HepG2 (cell line): ENCODE results near the gene MPZL3. TPM values are rescaled to one million over a fixed set of nuclear protein-coding genes. Genes with fewer than 3 reads are reported as not detected.
A peak's percentile ranks its signal among the peaks of the same experiment; 100 is the strongest.

Source experiments
- CBX2 ChIP-seq, 2 experiments: fragments of 200-600 bp in 1 of 2; sonication (generic); formaldehyde crosslinking in 1 of 2; IDR thresholded peaks; 2 replicates each; pipeline versions ENCODE4 v1.7.0 to v1.8.1; 2018 to 2022; ENCODE audit warnings: low read depth in 2 of 2, low read length in 1 of 2, mild to moderate bottlenecking in 1 of 2, missing genetic modification reagents in 1 of 2
- FOXP1 ChIP-seq, 2 experiments: fragments of 450-650 bp in 1 of 2; IDR thresholded peaks; 2 replicates each; pipeline ENCODE4 v1.6.1; 2017 to 2018; ENCODE audit warnings: antibody characterized with exemption in 1 of 2
- KAT2B ChIP-seq: fragments of 150-350 bp; IDR thresholded peaks from 2 replicates; pipeline ENCODE4 v1.6.1; 2014; ENCODE audit warnings: low read depth, low read length, borderline replicate concordance
- NFIB ChIP-seq: sonication (generic); formaldehyde crosslinking; IDR thresholded peaks from 2 replicates; pipeline ENCODE4 v1.9.0; 2021; ENCODE audit warnings: missing genetic modification reagents, mild to moderate bottlenecking, borderline replicate concordance
- STAG1 ChIP-seq: sonication (generic); formaldehyde crosslinking; IDR thresholded peaks from 2 replicates; pipeline ENCODE4 v1.4.0; 2020; ENCODE audit warnings: missing genetic modification reagents
- ZNF350 ChIP-seq: sonication (generic); formaldehyde crosslinking; IDR thresholded peaks from 2 replicates; pipeline ENCODE4 v1.4.0; 2020; ENCODE audit warnings: mild to moderate bottlenecking, low read depth, missing genetic modification reagents, borderline replicate concordance
- ZNF549 ChIP-seq: sonication (generic); formaldehyde crosslinking; IDR thresholded peaks from 2 replicates; pipeline ENCODE4 v1.5.0; 2020; ENCODE audit warnings: missing genetic modification reagents
- ZNF768 ChIP-seq: sonication (generic); formaldehyde crosslinking; IDR thresholded peaks from 2 replicates; pipeline ENCODE4 v1.4.0; 2020; ENCODE audit warnings: missing genetic modification reagents
- polyA plus RNA-seq, 8 experiments: library from polyadenylated mRNA; depleted of rRNA in 3 of 8; stranded (reverse) in 7 of 8; unstranded in 1 of 8; fragments of >200 nt; fragmentation: Illumina TruSeq in 4 of 8; extraction: Trizol in 4 of 8; gene quantifications; 2 replicates each; pipeline versions ENCODE4 v1.2.1 to v1.2.3, GENCODE V29; 2011 to 2016; ENCODE audit warnings: low read depth in 4 of 8, missing spikeins in 1 of 8, mixed read lengths in 1 of 8; ENCODE audit not compliant: insufficient read depth in 1 of 8
- total RNA-seq, 5 experiments: library from RNA; depleted of rRNA; stranded (reverse); fragments of >200 nt; fragmentation: Illumina TruSeq; extraction: Trizol; gene quantifications; 2 replicates each; pipeline ENCODE4 v1.2.3, GENCODE V29; 2016; ENCODE audit warnings: low read depth in 1 of 5
- TF ChIP-seq, protein P1 (sequence below): sonication (generic); formaldehyde crosslinking; IDR thresholded peaks from 2 replicates; pipeline ENCODE4 v1.4.0; 2020; ENCODE audit warnings: mild to moderate bottlenecking, missing genetic modification reagents, borderline replicate concordance
- TF ChIP-seq, protein P2 (sequence below): sonication (generic); formaldehyde crosslinking; conservative IDR thresholded peaks from 2 replicates; pipeline ENCODE4 v1.4.0; 2020; ENCODE audit warnings: mild to moderate bottlenecking, missing genetic modification reagents, moderate library complexity
- TF ChIP-seq, protein P3 (sequence below): IDR thresholded peaks from 2 replicates; pipeline ENCODE4 v1.4.0; 2020; ENCODE audit warnings: mild to moderate bottlenecking, missing genetic modification reagents
- TF ChIP-seq, protein P4 (sequence below): sonication (generic); formaldehyde crosslinking; IDR thresholded peaks from 2 replicates; pipeline ENCODE4 v1.4.0; 2020; ENCODE audit warnings: missing genetic modification reagents, borderline replicate concordance

MPZL3 gene
- total and polyA plus RNA-seq, 2 of the 13 experiments (the other 11 are each of a cell fraction or from before 2014, with no cell fraction given): 5.3 to 9.3 TPM

DNA sequence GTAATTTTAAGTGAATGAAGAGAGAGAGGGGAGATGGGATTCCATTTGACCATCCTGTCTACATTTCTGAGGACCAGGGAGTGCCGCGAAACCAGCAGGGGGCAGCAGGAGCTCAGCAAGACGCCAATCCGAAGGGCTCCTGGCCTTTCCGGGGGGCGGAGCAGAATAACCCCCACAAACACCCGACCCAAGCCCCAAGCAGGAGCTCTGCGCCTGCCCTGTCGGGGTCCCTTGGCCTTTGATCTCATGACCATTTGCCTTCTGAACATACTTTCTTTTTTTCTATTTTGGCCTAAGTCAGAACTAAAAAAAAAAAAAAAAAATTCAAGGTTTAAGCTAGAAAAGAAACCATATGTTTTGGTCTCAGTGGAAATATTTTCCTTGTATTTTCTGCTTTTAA, 53.8 kb downstream of the MPZL3 start (continued):
- TF ChIP-seq, protein P1, sequence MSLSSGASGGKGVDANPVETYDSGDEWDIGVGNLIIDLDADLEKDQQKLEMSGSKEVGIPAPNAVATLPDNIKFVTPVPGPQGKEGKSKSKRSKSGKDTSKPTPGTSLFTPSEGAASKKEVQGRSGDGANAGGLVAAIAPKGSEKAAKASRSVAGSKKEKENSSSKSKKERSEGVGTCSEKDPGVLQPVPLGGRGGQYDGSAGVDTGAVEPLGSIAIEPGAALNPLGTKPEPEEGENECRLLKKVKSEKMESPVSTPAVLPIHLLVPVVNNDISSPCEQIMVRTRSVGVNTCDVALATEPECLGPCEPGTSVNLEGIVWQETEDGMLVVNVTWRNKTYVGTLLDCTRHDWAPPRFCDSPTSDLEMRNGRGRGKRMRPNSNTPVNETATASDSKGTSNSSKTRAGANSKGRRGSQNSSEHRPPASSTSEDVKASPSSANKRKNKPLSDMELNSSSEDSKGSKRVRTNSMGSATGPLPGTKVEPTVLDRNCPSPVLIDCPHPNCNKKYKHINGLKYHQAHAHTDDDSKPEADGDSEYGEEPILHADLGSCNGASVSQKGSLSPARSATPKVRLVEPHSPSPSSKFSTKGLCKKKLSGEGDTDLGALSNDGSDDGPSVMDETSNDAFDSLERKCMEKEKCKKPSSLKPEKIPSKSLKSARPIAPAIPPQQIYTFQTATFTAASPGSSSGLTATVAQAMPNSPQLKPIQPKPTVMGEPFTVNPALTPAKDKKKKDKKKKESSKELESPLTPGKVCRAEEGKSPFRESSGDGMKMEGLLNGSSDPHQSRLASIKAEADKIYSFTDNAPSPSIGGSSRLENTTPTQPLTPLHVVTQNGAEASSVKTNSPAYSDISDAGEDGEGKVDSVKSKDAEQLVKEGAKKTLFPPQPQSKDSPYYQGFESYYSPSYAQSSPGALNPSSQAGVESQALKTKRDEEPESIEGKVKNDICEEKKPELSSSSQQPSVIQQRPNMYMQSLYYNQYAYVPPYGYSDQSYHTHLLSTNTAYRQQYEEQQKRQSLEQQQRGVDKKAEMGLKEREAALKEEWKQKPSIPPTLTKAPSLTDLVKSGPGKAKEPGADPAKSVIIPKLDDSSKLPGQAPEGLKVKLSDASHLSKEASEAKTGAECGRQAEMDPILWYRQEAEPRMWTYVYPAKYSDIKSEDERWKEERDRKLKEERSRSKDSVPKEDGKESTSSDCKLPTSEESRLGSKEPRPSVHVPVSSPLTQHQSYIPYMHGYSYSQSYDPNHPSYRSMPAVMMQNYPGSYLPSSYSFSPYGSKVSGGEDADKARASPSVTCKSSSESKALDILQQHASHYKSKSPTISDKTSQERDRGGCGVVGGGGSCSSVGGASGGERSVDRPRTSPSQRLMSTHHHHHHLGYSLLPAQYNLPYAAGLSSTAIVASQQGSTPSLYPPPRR (CRISPR knock-in tag): no peak
- TF ChIP-seq KAT2B (no peak), ZNF768 (CRISPR knock-in tag) (no peak), STAG1 (CRISPR knock-in tag) (peak; percentile 95), ZNF350 (no peak), FOXP1 (IDR thresholded peaks at IDR 0.05) (no peak), FOXP1 (CRISPR knock-in tag; IDR thresholded peaks at IDR 0.05) (no peak), CBX2 (IDR thresholded peaks at IDR 0.05; ENCODE audit: low read depth, low read length) (no peak), CBX2 (CRISPR knock-in tag; IDR thresholded peaks at IDR 0.05; ENCODE audit: low read depth) (no peak), NFIB (CRISPR knock-in tag) (no peak), ZNF549 (no peak)
- TF ChIP-seq, protein P2, sequence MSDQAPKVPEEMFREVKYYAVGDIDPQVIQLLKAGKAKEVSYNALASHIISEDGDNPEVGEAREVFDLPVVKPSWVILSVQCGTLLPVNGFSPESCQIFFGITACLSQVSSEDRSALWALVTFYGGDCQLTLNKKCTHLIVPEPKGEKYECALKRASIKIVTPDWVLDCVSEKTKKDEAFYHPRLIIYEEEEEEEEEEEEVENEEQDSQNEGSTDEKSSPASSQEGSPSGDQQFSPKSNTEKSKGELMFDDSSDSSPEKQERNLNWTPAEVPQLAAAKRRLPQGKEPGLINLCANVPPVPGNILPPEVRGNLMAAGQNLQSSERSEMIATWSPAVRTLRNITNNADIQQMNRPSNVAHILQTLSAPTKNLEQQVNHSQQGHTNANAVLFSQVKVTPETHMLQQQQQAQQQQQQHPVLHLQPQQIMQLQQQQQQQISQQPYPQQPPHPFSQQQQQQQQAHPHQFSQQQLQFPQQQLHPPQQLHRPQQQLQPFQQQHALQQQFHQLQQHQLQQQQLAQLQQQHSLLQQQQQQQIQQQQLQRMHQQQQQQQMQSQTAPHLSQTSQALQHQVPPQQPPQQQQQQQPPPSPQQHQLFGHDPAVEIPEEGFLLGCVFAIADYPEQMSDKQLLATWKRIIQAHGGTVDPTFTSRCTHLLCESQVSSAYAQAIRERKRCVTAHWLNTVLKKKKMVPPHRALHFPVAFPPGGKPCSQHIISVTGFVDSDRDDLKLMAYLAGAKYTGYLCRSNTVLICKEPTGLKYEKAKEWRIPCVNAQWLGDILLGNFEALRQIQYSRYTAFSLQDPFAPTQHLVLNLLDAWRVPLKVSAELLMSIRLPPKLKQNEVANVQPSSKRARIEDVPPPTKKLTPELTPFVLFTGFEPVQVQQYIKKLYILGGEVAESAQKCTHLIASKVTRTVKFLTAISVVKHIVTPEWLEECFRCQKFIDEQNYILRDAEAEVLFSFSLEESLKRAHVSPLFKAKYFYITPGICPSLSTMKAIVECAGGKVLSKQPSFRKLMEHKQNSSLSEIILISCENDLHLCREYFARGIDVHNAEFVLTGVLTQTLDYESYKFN (CRISPR knock-in tag): peak; percentile 49
- TF ChIP-seq, protein P3, sequence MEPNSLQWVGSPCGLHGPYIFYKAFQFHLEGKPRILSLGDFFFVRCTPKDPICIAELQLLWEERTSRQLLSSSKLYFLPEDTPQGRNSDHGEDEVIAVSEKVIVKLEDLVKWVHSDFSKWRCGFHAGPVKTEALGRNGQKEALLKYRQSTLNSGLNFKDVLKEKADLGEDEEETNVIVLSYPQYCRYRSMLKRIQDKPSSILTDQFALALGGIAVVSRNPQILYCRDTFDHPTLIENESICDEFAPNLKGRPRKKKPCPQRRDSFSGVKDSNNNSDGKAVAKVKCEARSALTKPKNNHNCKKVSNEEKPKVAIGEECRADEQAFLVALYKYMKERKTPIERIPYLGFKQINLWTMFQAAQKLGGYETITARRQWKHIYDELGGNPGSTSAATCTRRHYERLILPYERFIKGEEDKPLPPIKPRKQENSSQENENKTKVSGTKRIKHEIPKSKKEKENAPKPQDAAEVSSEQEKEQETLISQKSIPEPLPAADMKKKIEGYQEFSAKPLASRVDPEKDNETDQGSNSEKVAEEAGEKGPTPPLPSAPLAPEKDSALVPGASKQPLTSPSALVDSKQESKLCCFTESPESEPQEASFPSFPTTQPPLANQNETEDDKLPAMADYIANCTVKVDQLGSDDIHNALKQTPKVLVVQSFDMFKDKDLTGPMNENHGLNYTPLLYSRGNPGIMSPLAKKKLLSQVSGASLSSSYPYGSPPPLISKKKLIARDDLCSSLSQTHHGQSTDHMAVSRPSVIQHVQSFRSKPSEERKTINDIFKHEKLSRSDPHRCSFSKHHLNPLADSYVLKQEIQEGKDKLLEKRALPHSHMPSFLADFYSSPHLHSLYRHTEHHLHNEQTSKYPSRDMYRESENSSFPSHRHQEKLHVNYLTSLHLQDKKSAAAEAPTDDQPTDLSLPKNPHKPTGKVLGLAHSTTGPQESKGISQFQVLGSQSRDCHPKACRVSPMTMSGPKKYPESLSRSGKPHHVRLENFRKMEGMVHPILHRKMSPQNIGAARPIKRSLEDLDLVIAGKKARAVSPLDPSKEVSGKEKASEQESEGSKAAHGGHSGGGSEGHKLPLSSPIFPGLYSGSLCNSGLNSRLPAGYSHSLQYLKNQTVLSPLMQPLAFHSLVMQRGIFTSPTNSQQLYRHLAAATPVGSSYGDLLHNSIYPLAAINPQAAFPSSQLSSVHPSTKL (CRISPR knock-in tag): no peak; the same call in 1 of the 2 replicates
- TF ChIP-seq, protein P4, sequence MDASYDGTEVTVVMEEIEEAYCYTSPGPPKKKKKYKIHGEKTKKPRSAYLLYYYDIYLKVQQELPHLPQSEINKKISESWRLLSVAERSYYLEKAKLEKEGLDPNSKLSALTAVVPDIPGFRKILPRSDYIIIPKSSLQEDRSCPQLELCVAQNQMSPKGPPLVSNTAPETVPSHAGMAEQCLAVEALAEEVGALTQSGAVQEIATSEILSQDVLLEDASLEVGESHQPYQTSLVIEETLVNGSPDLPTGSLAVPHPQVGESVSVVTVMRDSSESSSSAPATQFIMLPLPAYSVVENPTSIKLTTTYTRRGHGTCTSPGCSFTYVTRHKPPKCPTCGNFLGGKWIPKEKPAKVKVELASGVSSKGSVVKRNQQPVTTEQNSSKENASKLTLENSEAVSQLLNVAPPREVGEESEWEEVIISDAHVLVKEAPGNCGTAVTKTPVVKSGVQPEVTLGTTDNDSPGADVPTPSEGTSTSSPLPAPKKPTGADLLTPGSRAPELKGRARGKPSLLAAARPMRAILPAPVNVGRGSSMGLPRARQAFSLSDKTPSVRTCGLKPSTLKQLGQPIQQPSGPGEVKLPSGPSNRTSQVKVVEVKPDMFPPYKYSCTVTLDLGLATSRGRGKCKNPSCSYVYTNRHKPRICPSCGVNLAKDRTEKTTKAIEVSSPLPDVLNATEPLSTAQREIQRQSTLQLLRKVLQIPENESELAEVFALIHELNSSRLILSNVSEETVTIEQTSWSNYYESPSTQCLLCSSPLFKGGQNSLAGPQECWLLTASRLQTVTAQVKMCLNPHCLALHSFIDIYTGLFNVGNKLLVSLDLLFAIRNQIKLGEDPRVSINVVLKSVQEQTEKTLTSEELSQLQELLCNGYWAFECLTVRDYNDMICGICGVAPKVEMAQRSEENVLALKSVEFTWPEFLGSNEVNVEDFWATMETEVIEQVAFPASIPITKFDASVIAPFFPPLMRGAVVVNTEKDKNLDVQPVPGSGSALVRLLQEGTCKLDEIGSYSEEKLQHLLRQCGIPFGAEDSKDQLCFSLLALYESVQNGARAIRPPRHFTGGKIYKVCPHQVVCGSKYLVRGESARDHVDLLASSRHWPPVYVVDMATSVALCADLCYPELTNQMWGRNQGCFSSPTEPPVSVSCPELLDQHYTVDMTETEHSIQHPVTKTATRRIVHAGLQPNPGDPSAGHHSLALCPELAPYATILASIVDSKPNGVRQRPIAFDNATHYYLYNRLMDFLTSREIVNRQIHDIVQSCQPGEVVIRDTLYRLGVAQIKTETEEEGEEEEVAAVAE (CRISPR knock-in tag): no peak
